ENCODE results near the gene REEP5.
"Not testable (repeated sequence)": the region's sequence is repeated elsewhere in the genome, so short reads cannot be mapped to it uniquely, and the experiment has no call there.

REEP5 gene

DNA sequence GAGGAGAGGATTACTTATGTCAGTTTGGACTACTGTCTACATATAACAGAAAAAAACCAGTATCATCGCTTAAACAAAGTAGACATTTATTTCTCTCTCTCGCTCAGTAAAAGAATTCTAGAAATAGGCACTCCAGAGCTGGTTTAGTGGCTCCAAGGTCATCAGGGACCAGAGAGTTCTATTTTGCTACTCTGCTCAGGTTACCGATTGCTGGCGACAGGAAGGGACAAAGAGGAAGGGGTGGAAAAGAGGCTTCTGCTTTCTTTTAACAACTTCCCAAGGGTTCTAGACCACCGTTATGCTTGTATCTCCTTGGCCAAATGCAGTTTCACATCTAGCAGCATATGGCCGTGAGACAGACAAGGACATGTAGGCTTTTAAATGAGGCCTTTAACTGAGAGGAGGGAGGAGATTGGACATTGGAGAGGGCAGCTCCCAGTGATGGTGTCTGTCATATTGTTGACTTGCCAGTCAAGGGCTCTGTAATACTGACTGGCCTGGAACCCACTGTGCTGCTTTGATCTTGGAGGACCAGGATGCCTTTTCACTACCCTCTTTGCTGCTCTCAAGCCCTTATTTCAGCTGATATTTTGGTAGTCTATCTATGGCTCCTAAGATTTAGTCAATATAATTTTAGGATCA lies 39.0 kb upstream of the REEP5 start:
- DNase-seq (ENCODE audit: low read depth) = no peak
- no peak overlapping the region for H3K4me3 ChIP-seq (ENCODE audit: control insufficient read depth, low read depth, low read length)
- TF ChIP-seq, protein P1, sequence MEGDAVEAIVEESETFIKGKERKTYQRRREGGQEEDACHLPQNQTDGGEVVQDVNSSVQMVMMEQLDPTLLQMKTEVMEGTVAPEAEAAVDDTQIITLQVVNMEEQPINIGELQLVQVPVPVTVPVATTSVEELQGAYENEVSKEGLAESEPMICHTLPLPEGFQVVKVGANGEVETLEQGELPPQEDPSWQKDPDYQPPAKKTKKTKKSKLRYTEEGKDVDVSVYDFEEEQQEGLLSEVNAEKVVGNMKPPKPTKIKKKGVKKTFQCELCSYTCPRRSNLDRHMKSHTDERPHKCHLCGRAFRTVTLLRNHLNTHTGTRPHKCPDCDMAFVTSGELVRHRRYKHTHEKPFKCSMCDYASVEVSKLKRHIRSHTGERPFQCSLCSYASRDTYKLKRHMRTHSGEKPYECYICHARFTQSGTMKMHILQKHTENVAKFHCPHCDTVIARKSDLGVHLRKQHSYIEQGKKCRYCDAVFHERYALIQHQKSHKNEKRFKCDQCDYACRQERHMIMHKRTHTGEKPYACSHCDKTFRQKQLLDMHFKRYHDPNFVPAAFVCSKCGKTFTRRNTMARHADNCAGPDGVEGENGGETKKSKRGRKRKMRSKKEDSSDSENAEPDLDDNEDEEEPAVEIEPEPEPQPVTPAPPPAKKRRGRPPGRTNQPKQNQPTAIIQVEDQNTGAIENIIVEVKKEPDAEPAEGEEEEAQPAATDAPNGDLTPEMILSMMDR (IDR thresholded peaks at IDR 0.05; ENCODE audit: control insufficient read depth, insufficient read depth, low read depth, low read length, missing control alignments) = no peak

DNA sequence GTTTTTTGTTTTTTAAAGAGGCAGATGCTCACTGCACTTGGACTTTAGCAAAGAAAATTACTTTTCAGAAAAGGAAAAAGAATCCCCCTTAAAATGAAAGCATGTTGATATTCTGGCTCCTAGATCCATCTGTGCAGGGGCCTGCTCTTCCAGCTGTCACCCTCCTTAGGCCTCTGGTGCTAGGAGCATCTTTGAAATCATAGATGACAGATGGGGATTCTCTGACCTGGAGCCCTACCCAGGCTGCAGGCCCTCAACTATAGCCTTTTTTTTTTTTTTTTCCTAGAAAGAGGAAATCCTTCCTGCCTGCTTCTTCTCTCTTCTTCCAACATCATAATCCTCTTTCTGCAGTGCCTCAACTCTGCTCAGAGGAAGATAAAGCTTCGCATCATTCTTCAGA lies 38.3 kb upstream of the REEP5 start:
- TF ChIP-seq, protein P1 (IDR thresholded peaks at IDR 0.05; ENCODE audit: control insufficient read depth, insufficient read depth, low read depth, low read length, missing control alignments) = no peak
- no peak for DNase-seq (ENCODE audit: low read depth)
- no peak overlapping the region for H3K4me3 ChIP-seq (ENCODE audit: control insufficient read depth, low read depth, low read length)

DNA sequence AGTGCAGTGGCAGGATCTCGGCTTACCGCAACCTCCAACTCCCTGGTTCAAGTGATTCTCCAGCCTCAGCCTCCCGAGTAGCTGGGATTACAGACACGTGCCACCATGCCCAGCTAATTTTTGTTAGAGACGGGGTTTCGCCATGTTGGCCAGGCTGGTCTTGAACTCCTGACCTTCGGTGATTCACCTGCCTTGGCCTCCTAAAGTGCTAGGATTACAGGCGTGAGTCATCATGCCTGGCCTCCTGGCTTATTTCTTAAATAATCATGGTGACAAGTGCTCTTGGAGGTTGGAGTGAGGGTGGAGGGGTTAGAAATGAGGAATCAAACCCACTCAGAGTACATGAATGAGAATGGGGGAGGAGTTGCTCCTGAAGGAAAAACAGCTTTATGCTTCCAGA lies 37.8 kb upstream of the REEP5 start:
- H3K4me3 ChIP-seq (ENCODE audit: control insufficient read depth, low read depth, low read length); DNase-seq (ENCODE audit: low read depth): not testable (repeated sequence)

DNA sequence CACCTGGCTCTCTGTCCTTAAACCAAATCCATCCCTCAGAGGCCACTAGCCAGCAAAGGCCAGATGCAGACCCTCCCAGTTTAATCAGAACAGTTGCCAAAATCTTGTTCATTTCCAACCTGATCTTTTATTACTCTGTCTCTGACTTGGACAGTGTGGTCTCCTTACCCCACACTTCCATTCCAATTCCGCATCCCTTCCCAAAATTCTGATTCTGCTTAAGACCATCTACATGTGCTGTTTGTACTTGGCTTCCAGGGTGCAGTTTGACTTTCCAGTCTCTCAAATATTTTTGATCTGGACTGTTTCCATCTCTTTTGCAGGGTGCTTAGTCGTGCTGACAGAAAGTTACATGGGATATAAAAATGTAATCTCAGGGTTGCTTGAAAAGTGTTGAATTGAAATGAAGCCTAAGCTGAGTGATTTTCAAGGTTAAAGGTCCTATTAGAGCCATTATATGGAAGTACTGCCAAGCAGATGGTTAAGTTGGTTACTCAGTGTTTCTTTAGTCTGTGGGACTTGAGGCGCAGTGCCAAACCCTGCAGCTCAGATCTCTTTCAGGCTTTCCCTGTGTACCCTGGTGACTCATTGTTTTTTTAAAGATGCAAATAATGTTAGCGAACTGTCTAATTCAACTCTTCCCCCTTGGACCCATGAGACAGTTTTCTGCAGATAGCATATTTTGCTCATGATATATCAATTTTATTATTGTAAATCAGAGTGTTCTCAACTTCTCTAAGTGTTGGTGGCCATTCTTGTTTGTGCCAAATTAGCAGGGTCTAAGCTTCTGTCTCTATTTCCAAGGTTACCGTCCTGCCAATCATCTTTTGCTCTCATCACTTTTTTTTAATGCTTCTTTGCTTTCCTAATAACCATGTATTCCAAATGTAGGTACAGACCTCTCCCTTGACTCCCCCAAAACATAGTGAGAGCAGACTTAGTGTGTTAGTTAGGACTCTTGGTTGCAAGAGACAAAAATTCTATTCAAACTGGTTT lies 36.4 kb upstream of the REEP5 start:
- DNase-seq (ENCODE audit: low read depth) = peak; percentile 77
- no peak overlapping the region for H3K4me3 ChIP-seq (ENCODE audit: control insufficient read depth, low read depth, low read length)
- TF ChIP-seq, protein P1 (IDR thresholded peaks at IDR 0.05; ENCODE audit: control insufficient read depth, insufficient read depth, low read depth, low read length, missing control alignments) = no peak

GRCh38 chr5:112957036-112957808 lies 35.2 kb upstream of the REEP5 start:
- DNase-seq (ENCODE audit: low read depth) = no peak
- H3K4me3 ChIP-seq (ENCODE audit: control insufficient read depth, low read depth, low read length) = no peak overlapping the region
- TF ChIP-seq, protein P1 (IDR thresholded peaks at IDR 0.05; ENCODE audit: control insufficient read depth, insufficient read depth, low read depth, low read length, missing control alignments) = no peak

- TF ChIP-seq, protein P1 (IDR thresholded peaks at IDR 0.05; ENCODE audit: control insufficient read depth, insufficient read depth, low read depth, low read length, missing control alignments) = no peak
- no peak for DNase-seq (ENCODE audit: low read depth)
- no peak overlapping the region for H3K4me3 ChIP-seq (ENCODE audit: control insufficient read depth, low read depth, low read length)
These were observed 34.6 kb upstream of the REEP5 start for GRCh38 chr5:112956606-112957005.

All from AG09309 (cell line).